Uterus (tissue), 4 donors: ENCODE data around the gene ATP9B. TPM values are rescaled to one million over a fixed set of nuclear protein-coding genes. Genes with fewer than 3 reads are reported as not detected.

Source experiments
- DNase-seq, 2 donors: peaks; one replicate each; pipeline ENCODE4 v3.0.0-alpha.2; 2019 to 2020
- H3K27ac ChIP-seq, 2 donors: fragments of 200-600 bp; sonication (generic); 1 replicate in 1 of 2; 2 replicates in 1 of 2; pipeline ENCODE4 v1.5.1; 2016 to 2018
- H3K27me3 ChIP-seq, 2 donors: fragments of 200-600 bp; sonication (generic); one replicate each; pipeline ENCODE4 v1.5.1; 2018 to 2019; ENCODE audit warnings: control low read depth in 1 of 2
- H3K36me3 ChIP-seq, 2 donors: fragments of 200-600 bp; sonication (generic); one replicate each; pipeline ENCODE4 v1.5.1; 2019; ENCODE audit warnings: control low read depth in 1 of 2
- H3K4me1 ChIP-seq, 2 donors: fragments of 200-600 bp; sonication (generic); one replicate each; pipeline ENCODE4 v1.5.1; 2018 to 2019; ENCODE audit warnings: control low read depth in 1 of 2
- H3K4me3 ChIP-seq, 2 donors: fragments of 200-600 bp; sonication (generic); 1 replicate in 1 of 2; 2 replicates in 1 of 2; pipeline ENCODE4 v1.5.1; 2018 to 2019; ENCODE audit warnings: mild to moderate bottlenecking in 1 of 2
- H3K9me3 ChIP-seq, 2 donors: fragments of 200-600 bp; sonication (generic); one replicate each; pipeline ENCODE4 v1.5.1; 2019; ENCODE audit warnings: control low read depth in 1 of 2
- POLR2A ChIP-seq, 2 donors: fragments of 450-650 bp; IDR thresholded peaks; one replicate each; pipeline ENCODE4 v1.6.1; 2016; ENCODE audit warnings: antibody characterized with exemption in 2 of 2, mild to moderate bottlenecking in 1 of 2, moderate library complexity in 1 of 2
- intact Hi-C: fragments of 100-400 bp; cut with DNase I; formaldehyde crosslinking; loops from one replicate; pipeline ENCODE4 v1.15.1; 2023; ENCODE audit warnings: low total_unique reads
- total RNA-seq, 4 donors: library from RNA; depleted of rRNA in 3 of 4; stranded (reverse); fragments of >200 nt in 3 of 4; gene quantifications; one replicate each; pipeline versions ENCODE4 v1.1.0 to v1.2.4, GENCODE V29; 2014 to 2023
- TF ChIP-seq, protein P1 (sequence below), 4 experiments: fragments of 200-600 bp in 2 of 4; fragments of 450-650 bp in 2 of 4; sonication (generic) in 2 of 4; IDR thresholded peaks; one replicate each; pipeline ENCODE4 v1.5.1; 2016 to 2019; ENCODE audit warnings: antibody characterized with exemption in 4 of 4, mild to moderate bottlenecking in 2 of 4, moderate library complexity in 1 of 4
- donor health status: DM: yes; HTN: yes; CAD: no.

ATP9B gene
- total RNA-seq, 4 donors from 2014 or later: 18.2 to 111 (median 70.3) TPM

DNA sequence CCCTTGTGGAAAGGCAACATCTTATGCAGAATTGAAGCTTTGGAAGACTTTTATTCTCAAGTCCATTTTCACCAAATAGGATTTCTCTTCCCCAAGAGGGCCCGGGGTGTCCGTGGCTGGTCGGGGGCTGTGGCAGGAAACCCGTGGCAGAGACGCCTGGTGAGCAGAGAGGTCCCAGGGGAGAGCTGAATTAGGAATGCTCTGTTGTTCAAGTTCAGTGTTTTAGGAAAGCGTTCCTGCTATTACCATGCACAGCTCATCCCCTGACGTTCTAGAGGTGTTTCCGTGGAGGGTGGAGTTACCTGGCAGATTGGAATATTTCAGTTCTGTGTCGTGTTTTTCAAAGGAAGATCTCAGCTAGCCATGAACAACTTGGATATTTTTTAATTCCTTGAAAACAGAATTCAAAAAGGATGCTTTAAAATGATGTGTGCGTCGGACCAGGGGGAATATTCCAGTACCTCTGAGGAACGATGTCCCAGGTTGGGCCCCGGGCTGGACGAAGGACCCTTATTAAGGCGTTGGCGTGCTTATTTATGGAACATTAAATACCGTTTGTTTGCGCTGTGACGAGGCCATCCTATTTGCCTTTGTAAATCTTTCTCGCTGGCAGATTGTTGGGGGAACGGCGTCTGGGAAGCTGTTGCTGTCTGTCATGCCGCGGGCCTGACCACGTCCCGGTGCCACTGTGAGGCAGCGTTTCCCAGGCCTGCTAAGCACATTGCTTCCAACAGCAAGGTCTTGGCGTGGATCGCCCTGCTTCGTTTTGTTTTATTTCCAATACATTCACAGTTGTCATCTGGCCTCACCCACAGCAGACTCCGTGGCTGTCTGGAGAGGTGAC lies 334.8 kb downstream of the ATP9B start:
- intact Hi-C loops: no loop called here
- DNase-seq: no peak
- TF ChIP-seq POLR2A (IDR thresholded peaks at IDR 0.05): no peak
- TF ChIP-seq, protein P1, sequence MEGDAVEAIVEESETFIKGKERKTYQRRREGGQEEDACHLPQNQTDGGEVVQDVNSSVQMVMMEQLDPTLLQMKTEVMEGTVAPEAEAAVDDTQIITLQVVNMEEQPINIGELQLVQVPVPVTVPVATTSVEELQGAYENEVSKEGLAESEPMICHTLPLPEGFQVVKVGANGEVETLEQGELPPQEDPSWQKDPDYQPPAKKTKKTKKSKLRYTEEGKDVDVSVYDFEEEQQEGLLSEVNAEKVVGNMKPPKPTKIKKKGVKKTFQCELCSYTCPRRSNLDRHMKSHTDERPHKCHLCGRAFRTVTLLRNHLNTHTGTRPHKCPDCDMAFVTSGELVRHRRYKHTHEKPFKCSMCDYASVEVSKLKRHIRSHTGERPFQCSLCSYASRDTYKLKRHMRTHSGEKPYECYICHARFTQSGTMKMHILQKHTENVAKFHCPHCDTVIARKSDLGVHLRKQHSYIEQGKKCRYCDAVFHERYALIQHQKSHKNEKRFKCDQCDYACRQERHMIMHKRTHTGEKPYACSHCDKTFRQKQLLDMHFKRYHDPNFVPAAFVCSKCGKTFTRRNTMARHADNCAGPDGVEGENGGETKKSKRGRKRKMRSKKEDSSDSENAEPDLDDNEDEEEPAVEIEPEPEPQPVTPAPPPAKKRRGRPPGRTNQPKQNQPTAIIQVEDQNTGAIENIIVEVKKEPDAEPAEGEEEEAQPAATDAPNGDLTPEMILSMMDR (IDR thresholded peaks at IDR 0.05): no peak
- no peaks in the 10 kb centered on the region for H3K9me3 ChIP-seq
- H3K27ac ChIP-seq: peak overlapping the region; percentile 37 to 42
- H3K27me3 ChIP-seq: no peaks in the 10 kb centered on the region
- no peaks in the 10 kb centered on the region for H3K36me3 ChIP-seq
- no peak overlapping the region for H3K4me3 ChIP-seq
- no peaks in the 10 kb centered on the region for H3K4me1 ChIP-seq

GRCh38 chr18:79404567-79404910 lies 335.3 kb downstream of the ATP9B start:
- DNase-seq: no peak
- Histone ChIP-seq H3K9me3 (no peaks in the 10 kb centered on the region), H3K4me1 (no peaks in the 10 kb centered on the region), H3K27me3 (no peaks in the 10 kb centered on the region), H3K4me3 (no peak overlapping the region), H3K27ac (no peak overlapping the region), H3K36me3 (no peaks in the 10 kb centered on the region)
- no peak for TF ChIP-seq POLR2A (IDR thresholded peaks at IDR 0.05)
- TF ChIP-seq, protein P1 (IDR thresholded peaks at IDR 0.05): no peak
- intact Hi-C loops: no loop called here

GRCh38 chr18:79405019-79405780 lies 336.0 kb downstream of the ATP9B start:
- Histone ChIP-seq H3K27ac (peak overlapping the region in 1 of 2 donors; percentile 57), H3K27me3 (no peaks in the 10 kb centered on the region), H3K9me3 (no peaks in the 10 kb centered on the region), H3K4me1 (no peaks in the 10 kb centered on the region), H3K36me3 (no peaks in the 10 kb centered on the region), H3K4me3 (no peak overlapping the region)
- intact Hi-C loops: no loop called here
- TF ChIP-seq, protein P1 (IDR thresholded peaks at IDR 0.05): no peak
- TF ChIP-seq POLR2A (IDR thresholded peaks at IDR 0.05): no peak
- no peak for DNase-seq

DNA sequence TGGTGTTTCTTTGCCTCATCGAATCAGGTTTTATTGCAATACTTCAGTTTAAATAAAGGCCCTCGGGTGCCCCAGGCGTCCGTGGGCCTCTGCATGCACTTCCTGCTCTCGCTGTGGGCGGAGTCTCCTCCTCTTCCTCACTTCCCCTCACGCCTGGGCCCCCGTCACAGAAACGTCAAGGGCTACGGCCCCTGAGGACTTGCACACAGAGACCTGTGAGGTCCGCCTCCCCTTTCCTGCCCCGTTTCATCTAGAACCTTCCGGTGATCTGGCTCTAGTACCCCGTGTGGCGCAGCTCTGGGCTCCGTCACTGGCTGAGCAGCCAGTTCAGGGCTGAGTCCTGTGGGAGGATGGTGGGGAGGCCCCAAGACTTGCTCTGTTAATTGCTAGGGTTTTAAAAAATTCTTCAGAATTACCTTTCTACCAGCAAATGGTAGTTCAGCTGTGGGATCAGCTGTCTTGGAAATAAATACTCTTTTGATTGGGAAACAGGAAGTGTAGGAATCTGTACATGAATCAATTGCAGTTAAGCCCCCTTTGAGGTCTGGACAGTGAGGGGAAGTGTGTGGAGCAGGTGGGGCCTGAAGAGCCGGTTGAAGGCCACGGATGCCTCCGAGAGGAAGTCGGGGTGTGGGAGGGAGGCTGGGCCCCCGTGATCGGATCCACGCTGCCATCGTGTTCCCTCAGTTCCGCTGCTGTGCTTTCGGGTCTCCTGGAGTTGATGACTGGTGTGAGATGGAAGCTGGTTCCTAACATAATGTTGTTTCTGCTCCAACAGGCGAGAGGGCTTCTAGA lies 336.8 kb downstream of the ATP9B start:
- TF ChIP-seq, protein P1 (IDR thresholded peaks at IDR 0.05): no peak
- no peak for TF ChIP-seq POLR2A (IDR thresholded peaks at IDR 0.05)
- Histone ChIP-seq H3K4me3 (no peak overlapping the region), H3K27ac (peak overlapping the region; percentile 30 to 57), H3K27me3 (no peaks in the 10 kb centered on the region), H3K9me3 (no peaks in the 10 kb centered on the region), H3K4me1 (no peaks in the 10 kb centered on the region), H3K36me3 (no peaks in the 10 kb centered on the region)
- intact Hi-C loops: no loop called here
- DNase-seq: no peak
